Hematopoietic multipotent progenitor cell treated with erythropoietin and hydrocortisone succinate and interleukin-3 and kit ligand, for 6 days (in vitro differentiated cells): ENCODE measurements around the gene RPL23.
A peak's percentile ranks its signal among the peaks of the same experiment; 100 is the strongest.
"Not testable (repeated sequence)": the region's sequence is repeated elsewhere in the genome, so short reads cannot be mapped to it uniquely, and the experiment has no call there.

Experiments used
- DNase-seq: peaks from one replicate; pipeline ENCODE4 v3.0.0-alpha.2; 2015

RPL23 gene

GRCh38 chr17:38867179-38867967 lies 13.9 kb upstream of the RPL23 start:
- DNase-seq: peak; percentile 84

DNA sequence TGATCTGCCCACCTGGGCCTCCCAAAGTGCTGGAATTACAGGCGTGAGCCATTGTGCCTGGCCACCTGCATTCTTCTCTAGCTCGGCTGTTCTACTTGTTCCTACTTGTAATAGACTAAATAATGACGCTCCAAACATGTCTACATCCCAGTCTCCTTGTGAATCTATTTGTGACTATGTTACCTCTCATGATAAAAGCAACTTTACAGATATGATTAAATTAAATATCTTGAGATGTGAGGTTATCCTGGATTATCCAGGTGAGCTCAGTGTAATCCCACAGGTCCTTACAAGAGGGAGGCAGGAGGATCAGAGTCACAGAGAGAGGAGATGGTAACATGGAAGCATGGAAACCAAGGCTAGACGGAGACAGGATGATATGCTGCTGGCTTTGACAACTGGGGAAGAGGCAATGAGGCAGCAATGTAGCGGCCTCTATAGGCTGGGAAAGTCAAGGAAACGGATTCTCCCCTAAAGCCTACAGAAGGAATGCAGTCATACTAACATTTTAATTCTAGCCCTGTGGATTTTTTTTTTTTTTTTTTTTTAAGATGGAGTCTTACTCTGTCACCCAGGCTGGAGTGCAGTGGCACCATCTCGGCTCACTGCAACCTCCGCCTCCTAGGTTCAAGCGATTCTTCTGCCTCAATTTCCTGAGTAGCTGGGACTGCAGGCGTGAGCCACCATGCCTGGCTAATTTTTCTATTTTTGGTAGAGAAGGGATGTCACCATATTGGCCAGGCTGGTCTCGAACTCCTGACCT lies 11.3 kb upstream of the RPL23 start:
- DNase-seq: peak; percentile 38

- peak; percentile 65 for DNase-seq
Measured at GRCh38 chr17:38861399-38861843, 7.9 kb upstream of the RPL23 start.

- no peak for DNase-seq
Measured at GRCh38 chr17:38857271-38857670, 3.8 kb upstream of the RPL23 start.

- not testable (repeated sequence) for DNase-seq
Measured at GRCh38 chr17:38855101-38855714, 1.7 kb upstream of the RPL23 start.

DNA sequence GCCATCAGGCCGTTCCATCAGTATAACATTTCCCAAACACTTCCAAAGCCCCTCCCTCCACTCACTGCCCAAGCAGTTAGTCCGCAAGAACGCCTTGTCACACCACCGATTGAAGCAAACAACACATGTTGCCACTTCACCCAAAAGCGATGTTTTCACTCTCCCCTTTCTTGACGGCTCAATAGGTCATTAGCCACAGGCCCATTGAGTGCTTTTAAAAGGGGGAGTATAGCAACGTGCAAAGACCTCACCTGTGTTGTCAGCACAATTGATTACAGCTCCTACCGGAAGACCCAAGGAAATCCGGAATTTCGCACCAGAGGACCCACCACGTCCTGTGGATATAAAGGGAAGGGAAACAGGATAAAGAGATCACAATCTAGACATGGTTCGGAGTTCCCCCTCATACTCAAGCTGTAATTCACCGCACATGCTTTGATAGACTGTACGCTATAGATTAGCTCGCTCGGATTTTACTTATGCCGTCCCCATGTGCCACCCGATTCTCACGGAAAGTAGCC lies 690 bp downstream of the RPL23 start:
- DNase-seq: peak; percentile 56

- DNase-seq: peak; percentile 26
Measured at GRCh38 chr17:38851434-38851833, 2.1 kb downstream of the RPL23 start.

DNA sequence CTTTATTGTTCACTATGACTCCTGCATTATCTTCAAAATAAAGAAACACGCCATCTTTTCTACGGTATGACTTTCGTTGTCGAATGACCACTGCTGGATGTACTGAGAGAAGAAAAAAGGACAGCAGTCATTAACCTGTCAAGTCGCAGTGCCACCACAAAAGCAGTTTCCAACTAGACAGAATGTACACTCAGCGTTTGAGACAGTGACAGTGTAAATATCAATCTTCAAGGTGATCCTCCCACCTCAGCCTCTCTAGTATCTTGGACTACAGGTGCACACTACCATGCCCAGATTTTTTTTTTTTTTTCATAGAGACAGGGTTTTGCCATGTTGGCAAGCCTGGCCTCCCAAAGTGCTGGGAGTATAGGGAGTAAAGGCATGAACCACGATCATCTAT lies 3.1 kb downstream of the RPL23 start:
- DNase-seq: no peak

DNA sequence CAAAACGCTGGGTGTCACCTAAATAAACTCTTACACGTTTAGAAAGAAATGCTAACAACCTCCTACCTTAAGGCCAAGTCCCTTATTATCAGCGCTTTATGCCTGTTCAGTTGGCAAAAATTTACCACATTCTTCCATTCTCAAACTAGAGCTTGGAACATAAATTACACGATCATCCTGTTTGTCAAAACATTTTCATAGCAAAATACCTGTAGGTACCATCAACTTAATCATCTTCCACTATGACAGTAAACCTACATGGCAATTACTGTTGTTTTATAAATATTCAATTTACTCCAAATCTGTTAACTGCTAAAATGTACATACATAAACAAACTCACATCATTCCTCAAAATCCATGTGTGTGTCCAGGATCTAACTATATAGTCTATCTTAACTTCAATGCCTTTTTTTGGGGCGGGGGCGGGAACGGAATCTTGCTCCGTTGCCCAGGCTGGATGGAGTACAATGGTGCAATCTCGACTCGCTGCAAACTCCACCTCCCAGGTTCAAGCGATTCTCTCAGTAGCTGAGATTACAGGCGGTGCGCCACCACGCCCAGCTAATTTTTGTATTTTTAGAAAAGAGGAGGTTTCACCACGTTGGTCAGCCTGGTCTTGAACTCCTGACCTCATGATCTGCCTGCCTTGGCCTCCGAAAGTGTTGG lies 4.4 kb downstream of the RPL23 start:
- no peak for DNase-seq

GRCh38 chr17:38848557-38848891 lies 5.0 kb downstream of the RPL23 start:
- DNase-seq: no peak

DNA sequence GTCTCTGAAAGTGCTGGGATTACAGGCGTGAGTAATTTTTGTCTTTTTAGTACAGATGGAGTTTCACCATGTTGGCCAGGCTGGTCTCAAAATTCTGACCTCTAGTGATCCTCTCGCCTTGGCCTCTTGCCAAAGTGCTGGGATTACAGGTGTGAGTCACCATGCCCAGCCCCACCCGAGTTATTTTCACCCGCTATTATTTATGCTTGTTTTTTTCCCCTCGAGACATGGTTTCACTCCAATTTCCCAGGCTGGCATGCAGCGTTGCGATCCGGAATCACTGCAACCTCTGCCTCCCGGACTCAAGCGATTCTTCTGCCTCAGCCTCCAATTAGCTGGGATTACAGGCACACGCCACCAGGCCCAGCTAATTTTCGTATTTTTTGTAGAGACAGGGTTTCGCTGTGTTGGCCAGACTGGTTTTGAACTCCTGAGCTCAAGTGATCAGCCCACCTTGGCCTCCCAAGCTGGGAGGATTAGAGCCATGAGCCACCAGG lies 9.2 kb downstream of the RPL23 start:
- peak; percentile 31 for DNase-seq

GRCh38 chr17:38825762-38826247 lies 27.7 kb downstream of the RPL23 start:
- no peak for DNase-seq

DNA sequence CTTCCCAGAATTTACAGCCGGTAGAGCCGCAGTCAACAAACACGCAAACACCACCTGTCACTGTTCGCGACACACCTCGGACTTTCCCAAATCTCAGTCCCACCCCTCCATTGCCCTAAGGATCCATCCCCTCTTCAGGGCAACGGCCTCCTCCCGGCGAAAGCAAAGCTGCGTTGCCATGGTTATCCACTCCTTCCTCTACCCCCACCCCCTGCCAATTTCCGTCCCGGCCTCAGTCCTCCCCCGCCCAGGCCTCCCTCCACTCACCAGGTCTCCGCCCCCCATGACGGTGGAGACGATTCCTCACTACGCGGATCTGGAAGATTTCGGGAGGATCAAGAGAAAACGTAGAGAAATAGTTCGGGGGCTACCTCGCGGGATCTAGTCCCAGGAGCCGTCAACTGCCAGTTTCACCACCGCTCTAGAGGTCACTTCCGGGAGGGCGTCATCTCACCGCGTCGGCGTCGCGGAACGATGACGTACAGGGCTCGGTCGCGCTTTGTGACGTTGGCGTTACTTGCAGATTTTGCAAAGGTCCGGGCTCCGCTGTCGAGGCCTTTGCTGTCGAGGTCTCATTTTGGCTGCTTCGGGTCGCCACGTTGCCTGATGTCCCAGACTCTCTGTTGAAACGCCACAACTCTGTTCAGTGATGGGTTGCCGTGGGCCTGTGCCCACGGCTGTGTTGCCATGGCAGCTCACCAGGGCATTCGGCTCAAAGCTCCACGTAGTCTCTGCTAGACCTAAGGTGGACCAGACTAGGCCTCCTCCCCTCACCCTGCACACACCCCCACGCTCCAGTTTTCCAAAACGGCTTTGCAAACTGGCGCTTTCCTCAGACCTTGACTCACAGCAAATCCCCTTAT lies 28.4 kb downstream of the RPL23 start, which contains the start of gene CWC25:
TSS of gene CWC25 (minus strand) at position 423 of the 863 bp plus-strand sequence. CDS start at position 285, 138 bp downstream.
- DNase-seq: peak; percentile 92

GRCh38 chr17:38815576-38816193 lies 37.8 kb downstream of the RPL23 start:
- DNase-seq: peak; percentile 54

- no peak for DNase-seq
Measured at GRCh38 chr17:38809828-38810227, 43.7 kb downstream of the RPL23 start.

DNA sequence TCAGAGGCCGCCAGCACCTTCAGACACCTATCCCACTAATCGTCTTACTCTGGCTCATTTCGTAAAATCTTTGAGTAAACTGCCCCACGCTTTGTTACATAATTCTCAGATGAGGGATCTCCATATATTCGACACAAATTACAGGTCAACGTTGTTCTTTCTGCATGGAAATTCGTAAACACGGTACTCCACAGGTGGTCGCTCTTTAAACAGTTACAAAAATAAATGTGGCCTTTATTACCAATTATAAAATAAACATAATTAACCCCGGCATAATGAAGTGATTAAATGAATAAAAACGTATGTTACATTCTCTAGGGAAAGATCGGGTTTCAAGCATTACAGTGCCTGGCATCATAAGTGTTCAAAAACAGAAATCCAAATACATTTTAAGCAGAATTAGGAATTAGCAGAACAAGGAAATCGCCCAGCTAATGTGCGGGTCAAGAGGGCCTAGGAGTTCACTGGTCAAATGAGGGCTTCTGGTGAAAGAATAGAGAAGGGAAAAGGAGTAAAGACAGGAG lies 53.2 kb downstream of the RPL23 start:
- DNase-seq: no peak

DNA sequence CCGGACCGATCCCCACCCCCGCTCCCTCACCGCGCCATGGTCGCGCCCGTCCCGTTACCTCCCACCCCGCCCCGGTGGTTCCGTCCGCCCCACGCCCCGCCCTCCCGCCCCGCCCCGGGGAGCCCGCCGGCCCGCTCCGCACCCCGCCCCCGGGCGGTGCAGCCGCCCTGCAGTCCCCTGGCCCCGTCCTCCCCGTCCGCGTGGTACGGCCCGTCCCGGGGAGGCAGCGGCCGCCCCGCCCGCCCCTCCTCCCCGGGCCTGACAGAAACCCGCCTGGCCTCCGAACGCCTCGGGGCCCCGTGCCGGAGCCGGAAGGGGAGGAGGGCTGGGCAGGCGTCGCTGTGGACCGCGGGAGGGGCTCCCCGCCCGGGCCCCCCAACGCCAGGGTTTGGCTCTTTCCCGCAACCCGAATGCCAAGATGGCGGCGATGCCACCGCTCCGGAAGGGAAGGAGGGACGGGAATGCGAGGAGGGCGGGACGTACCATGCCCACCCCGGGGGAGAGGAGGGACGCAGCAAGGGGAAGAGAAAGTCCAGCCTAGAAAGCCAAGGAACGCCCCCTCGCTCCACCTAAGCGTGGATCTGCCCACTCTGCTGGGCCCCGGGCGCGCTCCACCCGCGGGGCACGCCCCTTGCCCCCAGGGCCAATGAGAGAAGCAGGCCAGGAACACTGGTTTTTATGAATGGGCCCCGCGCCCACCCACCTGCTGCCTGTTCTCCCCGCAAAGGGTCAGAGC lies 53.9 kb downstream of the RPL23 start, which contains the start of gene PIP4K2B:
TSS of gene PIP4K2B (minus strand) at position 56 of the 736 bp plus-strand sequence. CDS start 132 bp downstream, outside the sequence.
- DNase-seq: peak; percentile 99

- peak; percentile 73 for DNase-seq
Measured at GRCh38 chr17:38798614-38799500, 54.7 kb downstream of the RPL23 start.
